ENCODE results near the gene TRIP12.
A peak's percentile ranks its signal among the peaks of the same experiment; 100 is the strongest.

TRIP12 gene

GRCh38 chr2:229956491-229956890 lies 34.7 kb upstream of the TRIP12 start:
- H3K4me2 ChIP-seq (ENCODE audit: low read length): no peak overlapping the region
- no peaks in the 10 kb centered on the region for H3K36me3 ChIP-seq (replicated peaks; ENCODE audit: low read depth, low read length)
- H3K27me3 ChIP-seq (ENCODE audit: low read depth, low read length): no peaks in the 10 kb centered on the region
- H4K20me1 ChIP-seq (ENCODE audit: insufficient read depth, low read length): no peaks in the 10 kb centered on the region
- no peak overlapping the region for H3K4me3 ChIP-seq (ENCODE audit: low read length)
- H3K9me3 ChIP-seq (ENCODE audit: insufficient read depth, low read length): no peaks in the 10 kb centered on the region
- no peaks in the 10 kb centered on the region for H3K4me1 ChIP-seq (ENCODE audit: low read length)
- no peak overlapping the region for H2AFZ ChIP-seq (ENCODE audit: low read depth, low read length)
- no peak overlapping the region for H3K27ac ChIP-seq (ENCODE audit: low read length)
- H3K9ac ChIP-seq (ENCODE audit: low read length): no peak overlapping the region
- TF ChIP-seq EZH2phosphoT487 (IDR thresholded peaks at IDR 0.05; ENCODE audit: low read depth) (no peak), CTCF (IDR thresholded peaks at IDR 0.05; ENCODE audit: low read depth, low read length) (no peak)
- no peaks in the 10 kb centered on the region for H3K79me2 ChIP-seq (ENCODE audit: low read length)

- no peaks in the 10 kb centered on the region for H3K27me3 ChIP-seq (ENCODE audit: low read depth, low read length)
- H3K4me1 ChIP-seq (ENCODE audit: low read length): no peaks in the 10 kb centered on the region
- no peaks in the 10 kb centered on the region for H4K20me1 ChIP-seq (ENCODE audit: insufficient read depth, low read length)
- H3K36me3 ChIP-seq (replicated peaks; ENCODE audit: low read depth, low read length): no peaks in the 10 kb centered on the region
- TF ChIP-seq CTCF (IDR thresholded peaks at IDR 0.05; ENCODE audit: low read depth, low read length): no peak
- no peak for TF ChIP-seq EZH2phosphoT487 (IDR thresholded peaks at IDR 0.05; ENCODE audit: low read depth)
- H3K79me2 ChIP-seq (ENCODE audit: low read length): no peaks in the 10 kb centered on the region
- no peak overlapping the region for H2AFZ ChIP-seq (ENCODE audit: low read depth, low read length)
- no peak overlapping the region for H3K9ac ChIP-seq (ENCODE audit: low read length)
- H3K4me3 ChIP-seq (ENCODE audit: low read length): no peak overlapping the region
- no peak overlapping the region for H3K27ac ChIP-seq (ENCODE audit: low read length)
- H3K9me3 ChIP-seq (ENCODE audit: insufficient read depth, low read length): no peaks in the 10 kb centered on the region
- H3K4me2 ChIP-seq (ENCODE audit: low read length): no peak overlapping the region
These were observed 33.9 kb upstream of the TRIP12 start for GRCh38 chr2:229955663-229956062.

GRCh38 chr2:229952256-229952835 lies 30.5 kb upstream of the TRIP12 start:
- Histone ChIP-seq H3K27ac (ENCODE audit: low read length) (no peak overlapping the region), H2AFZ (ENCODE audit: low read depth, low read length) (no peak overlapping the region), H3K4me1 (ENCODE audit: low read length) (peaks cover 12% of the 10 kb centered on the region), H3K4me2 (ENCODE audit: low read length) (no peak overlapping the region), H3K27me3 (ENCODE audit: low read depth, low read length) (no peaks in the 10 kb centered on the region), H4K20me1 (ENCODE audit: insufficient read depth, low read length) (no peaks in the 10 kb centered on the region), H3K9me3 (ENCODE audit: insufficient read depth, low read length) (no peaks in the 10 kb centered on the region), H3K79me2 (ENCODE audit: low read length) (no peaks in the 10 kb centered on the region), H3K36me3 (replicated peaks; ENCODE audit: low read depth, low read length) (no peaks in the 10 kb centered on the region), H3K9ac (ENCODE audit: low read length) (no peak overlapping the region), H3K4me3 (ENCODE audit: low read length) (no peak overlapping the region)
- TF ChIP-seq EZH2phosphoT487 (IDR thresholded peaks at IDR 0.05; ENCODE audit: low read depth) (no peak), CTCF (IDR thresholded peaks at IDR 0.05; ENCODE audit: low read depth, low read length) (no peak)

GRCh38 chr2:229947544-229947943 lies 25.7 kb upstream of the TRIP12 start:
- no peak overlapping the region for H3K9ac ChIP-seq (ENCODE audit: low read length)
- no peaks in the 10 kb centered on the region for H3K27me3 ChIP-seq (ENCODE audit: low read depth, low read length)
- H3K4me2 ChIP-seq (ENCODE audit: low read length): peak overlapping the region; percentile 59
- H3K4me3 ChIP-seq (ENCODE audit: low read length): peak overlapping the region; percentile 37; the same call in 1 of the 2 replicates
- no peak for TF ChIP-seq CTCF (IDR thresholded peaks at IDR 0.05; ENCODE audit: low read depth, low read length)
- no peak for TF ChIP-seq EZH2phosphoT487 (IDR thresholded peaks at IDR 0.05; ENCODE audit: low read depth)
- H3K27ac ChIP-seq (ENCODE audit: low read length): no peak overlapping the region; the same call in 1 of the 2 replicates
- no peaks in the 10 kb centered on the region for H3K9me3 ChIP-seq (ENCODE audit: insufficient read depth, low read length)
- no peaks in the 10 kb centered on the region for H3K79me2 ChIP-seq (ENCODE audit: low read length)
- no peak overlapping the region for H2AFZ ChIP-seq (ENCODE audit: low read depth, low read length)
- H3K4me1 ChIP-seq (ENCODE audit: low read length): peaks cover 34% of the 10 kb centered on the region
- H3K36me3 ChIP-seq (replicated peaks; ENCODE audit: low read depth, low read length): no peaks in the 10 kb centered on the region
- H4K20me1 ChIP-seq (ENCODE audit: insufficient read depth, low read length): 0 out of 2 replicates have a peak, but pooled peaks cover 3% of the 10 kb centered on the region

All from OCI-LY3 (cell line).